GM12878 (cell line): ENCODE results near the gene DPY19L1. TPM values are rescaled to one million over a fixed set of nuclear protein-coding genes. Genes with fewer than 3 reads are reported as not detected.

Source experiments
- BHLHE40 ChIP-seq, 2 experiments: fragments of 450-650 bp in 1 of 2; IDR thresholded peaks; 2 replicates each; pipeline ENCODE4 v1.6.1; 2011 to 2017; ENCODE audit warnings: low read depth in 2 of 2, borderline replicate concordance in 1 of 2, improper control_type of control experiment in 1 of 2, low read length in 1 of 2, mild to moderate bottlenecking in 1 of 2
- BMI1 ChIP-seq: fragments of 450-650 bp; IDR thresholded peaks from 2 replicates; pipeline ENCODE4 v1.6.1; 2016; ENCODE audit warnings: mild to moderate bottlenecking, moderate library complexity, borderline replicate concordance
- CHD1 ChIP-seq: IDR thresholded peaks from 2 replicates; pipeline ENCODE4 v1.6.1; 2012; ENCODE audit warnings: low read depth, low read length, improper control_type of control experiment
- ETV6 ChIP-seq, 2 experiments: fragments of 450-650 bp in 1 of 2; IDR thresholded peaks in 1 of 2; conservative IDR thresholded peaks in 1 of 2; 2 replicates each; pipeline ENCODE4 v1.6.1; 2014; ENCODE audit warnings: antibody characterized with exemption in 1 of 2, borderline replicate concordance in 1 of 2, low read depth in 1 of 2, mild to moderate bottlenecking in 1 of 2, moderate library complexity in 1 of 2
- GABPA ChIP-seq: IDR thresholded peaks from 2 replicates; pipeline ENCODE4 v1.6.1; 2014; ENCODE audit warnings: antibody characterized with exemption, low read depth, mild to moderate bottlenecking, inconsistent platforms
- HCFC1 ChIP-seq: fragments of 150-350 bp; IDR thresholded peaks from 2 replicates; pipeline ENCODE4 v1.6.1; 2014; ENCODE audit warnings: low read length
- LARP7 ChIP-seq: fragments of 450-650 bp; IDR thresholded peaks from 2 replicates; pipeline ENCODE4 v1.6.1; 2017; ENCODE audit warnings: mild to moderate bottlenecking
- PAX5 ChIP-seq: IDR thresholded peaks from 2 replicates; pipeline ENCODE4 v1.6.1; 2011; ENCODE audit warnings: low read depth, low read length, borderline replicate concordance
- POLR2A ChIP-seq: IDR thresholded peaks from 2 replicates; pipeline ENCODE4 v1.6.1; 2011; ENCODE audit warnings: low read depth, mild to moderate bottlenecking, low read length
- RUNX3 ChIP-seq: IDR thresholded peaks from 2 replicates; pipeline ENCODE4 v1.6.1; 2012; ENCODE audit warnings: low read length, inconsistent platforms
- SUPT20H ChIP-seq: IDR thresholded peaks from 2 replicates; pipeline ENCODE4 v1.6.1; 2011; ENCODE audit warnings: low read depth, mild to moderate bottlenecking, low read length, moderate library complexity, borderline replicate concordance; ENCODE audit not compliant: control insufficient read depth
- TBL1XR1 ChIP-seq: IDR thresholded peaks from 2 replicates; pipeline ENCODE4 v1.6.1; 2012; ENCODE audit warnings: low read depth, low read length, improper control_type of control experiment
- TCF3 ChIP-seq: IDR thresholded peaks from 2 replicates; pipeline ENCODE4 v1.6.1; 2012; ENCODE audit warnings: low read depth, mild to moderate bottlenecking, low read length, borderline replicate concordance; ENCODE audit not compliant: insufficient read depth
- YBX1 ChIP-seq: fragments of 450-650 bp; IDR thresholded peaks from 2 replicates; pipeline ENCODE4 v1.6.1; 2016; ENCODE audit warnings: antibody characterized with exemption
- ZNF24 ChIP-seq: fragments of 450-650 bp; IDR thresholded peaks from 2 replicates; pipeline ENCODE4 v1.6.1; 2017; ENCODE audit warnings: antibody characterized with exemption, mild to moderate bottlenecking
- ZSCAN29 ChIP-seq: fragments of 450-650 bp; IDR thresholded peaks from 2 replicates; pipeline ENCODE4 v1.6.1; 2017; ENCODE audit warnings: mild to moderate bottlenecking, moderate library complexity
- polyA plus RNA-seq, 11 experiments: library from polyadenylated mRNA; depleted of rRNA in 4 of 11; unstranded in 6 of 11; stranded (reverse) in 5 of 11; fragments of >200 nt; fragmentation: Nextera tagmentation in 4 of 11; fragmentation: Illumina TruSeq in 1 of 11; extraction: Ambion mirVana in 4 of 11; extraction: Trizol in 1 of 11; gene quantifications; 1 replicate in 1 of 11; 2 replicates in 10 of 11; pipeline versions ENCODE4 v1.2.1 to v1.2.3, GENCODE V29; 2011 to 2016; ENCODE audit warnings: inconsistent platforms in 2 of 11, missing spikeins in 2 of 11, low read depth in 1 of 11
- total RNA-seq, 4 experiments: library from RNA; depleted of rRNA in 3 of 4; stranded (reverse); fragments of >200 nt in 3 of 4; fragmentation: Illumina TruSeq in 1 of 4; extraction: Trizol in 1 of 4; gene quantifications; 2 replicates each; pipeline versions ENCODE4 v1.2.1 to v1.2.3, GENCODE V29; 2013 to 2021
- TF ChIP-seq, protein P1 (sequence below): fragments of 450-650 bp; IDR thresholded peaks from 2 replicates; pipeline ENCODE4 v1.6.1; 2016; ENCODE audit warnings: mild to moderate bottlenecking, moderate library complexity, borderline replicate concordance
- TF ChIP-seq, protein P2 (sequence below): fragments of 450-650 bp; IDR thresholded peaks from 2 replicates; pipeline ENCODE4 v1.6.1; 2018; ENCODE audit warnings: mild to moderate bottlenecking, low read depth, moderate library complexity; ENCODE audit not compliant: partially characterized antibody
- TF ChIP-seq, protein P3 (sequence below): fragments of 450-650 bp; IDR thresholded peaks from 2 replicates; pipeline ENCODE4 v1.6.1; 2017; ENCODE audit warnings: mild to moderate bottlenecking
- TF ChIP-seq, protein P4 (sequence below): fragments of 450-650 bp; IDR thresholded peaks from 2 replicates; pipeline ENCODE4 v1.6.1; 2016; ENCODE audit warnings: mild to moderate bottlenecking

Gene DPY19L1
- total and polyA plus RNA-seq, 10 of the 15 experiments (the other 5 are each of a cell fraction or from before 2014, with no cell fraction given), result 0.47 to 35.4 (median 3.8) TPM

DNA sequence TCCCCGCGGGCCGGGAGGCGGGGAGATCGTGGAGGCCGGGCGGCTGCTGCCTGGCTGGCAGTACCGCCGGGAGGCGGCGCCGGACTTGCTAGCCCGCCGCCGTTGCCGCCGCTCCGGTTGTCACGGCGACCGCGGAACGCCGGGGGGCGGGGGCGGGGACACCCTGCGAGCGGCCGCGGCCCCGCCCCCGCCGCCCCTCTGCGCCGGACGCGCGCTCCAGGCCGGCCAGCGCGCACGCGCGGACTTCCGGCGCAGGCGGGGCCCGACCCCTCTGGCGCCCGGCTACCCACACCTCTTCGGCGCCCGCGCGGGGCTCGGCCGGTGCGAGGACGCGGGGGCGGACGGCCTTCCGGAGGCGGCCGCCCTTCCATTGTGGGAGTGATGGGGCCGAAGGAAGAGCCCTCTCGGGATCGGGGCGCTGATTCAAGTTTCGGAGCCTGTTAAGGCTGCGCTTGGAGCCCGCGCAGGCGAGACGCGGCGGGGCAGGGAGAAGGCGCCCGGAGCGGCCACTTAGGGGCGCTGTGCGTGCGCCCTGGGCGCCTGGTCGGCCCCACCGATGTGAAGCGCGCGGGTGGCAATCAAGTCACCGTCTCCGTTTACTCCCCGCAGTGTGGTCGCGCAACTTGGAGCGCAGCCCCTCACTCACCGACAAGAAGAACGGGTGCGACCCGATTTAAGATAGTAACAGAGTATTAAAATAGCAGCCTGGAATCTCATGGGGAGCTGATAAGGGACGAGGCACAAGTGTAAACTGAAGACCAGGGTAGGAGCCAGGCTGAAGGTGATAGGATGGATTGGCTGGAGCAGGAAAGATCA lies 449 bp upstream of the DPY19L1 start (continued):
- TF ChIP-seq, protein P1, sequence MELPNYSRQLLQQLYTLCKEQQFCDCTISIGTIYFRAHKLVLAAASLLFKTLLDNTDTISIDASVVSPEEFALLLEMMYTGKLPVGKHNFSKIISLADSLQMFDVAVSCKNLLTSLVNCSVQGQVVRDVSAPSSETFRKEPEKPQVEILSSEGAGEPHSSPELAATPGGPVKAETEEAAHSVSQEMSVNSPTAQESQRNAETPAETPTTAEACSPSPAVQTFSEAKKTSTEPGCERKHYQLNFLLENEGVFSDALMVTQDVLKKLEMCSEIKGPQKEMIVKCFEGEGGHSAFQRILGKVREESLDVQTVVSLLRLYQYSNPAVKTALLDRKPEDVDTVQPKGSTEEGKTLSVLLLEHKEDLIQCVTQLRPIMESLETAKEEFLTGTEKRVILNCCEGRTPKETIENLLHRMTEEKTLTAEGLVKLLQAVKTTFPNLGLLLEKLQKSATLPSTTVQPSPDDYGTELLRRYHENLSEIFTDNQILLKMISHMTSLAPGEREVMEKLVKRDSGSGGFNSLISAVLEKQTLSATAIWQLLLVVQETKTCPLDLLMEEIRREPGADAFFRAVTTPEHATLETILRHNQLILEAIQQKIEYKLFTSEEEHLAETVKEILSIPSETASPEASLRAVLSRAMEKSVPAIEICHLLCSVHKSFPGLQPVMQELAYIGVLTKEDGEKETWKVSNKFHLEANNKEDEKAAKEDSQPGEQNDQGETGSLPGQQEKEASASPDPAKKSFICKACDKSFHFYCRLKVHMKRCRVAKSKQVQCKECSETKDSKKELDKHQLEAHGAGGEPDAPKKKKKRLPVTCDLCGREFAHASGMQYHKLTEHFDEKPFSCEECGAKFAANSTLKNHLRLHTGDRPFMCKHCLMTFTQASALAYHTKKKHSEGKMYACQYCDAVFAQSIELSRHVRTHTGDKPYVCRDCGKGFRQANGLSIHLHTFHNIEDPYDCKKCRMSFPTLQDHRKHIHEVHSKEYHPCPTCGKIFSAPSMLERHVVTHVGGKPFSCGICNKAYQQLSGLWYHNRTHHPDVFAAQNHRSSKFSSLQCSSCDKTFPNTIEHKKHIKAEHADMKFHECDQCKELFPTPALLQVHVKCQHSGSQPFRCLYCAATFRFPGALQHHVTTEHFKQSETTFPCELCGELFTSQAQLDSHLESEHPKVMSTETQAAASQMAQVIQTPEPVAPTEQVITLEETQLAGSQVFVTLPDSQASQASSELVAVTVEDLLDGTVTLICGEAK, result no peak
- TF ChIP-seq LARP7 (peak; percentile 95), POLR2A (peak; percentile 56; the same call in 1 of the 2 replicates), ZNF24 (no peak), GABPA (no peak), BHLHE40 (IDR thresholded peaks at IDR 0.05; ENCODE audit: borderline replicate concordance in 1 of 2, low read depth in 2 of 2, low read length in 1 of 2) (peak in 1 of 2 experiments; percentile 57; a peak in 2 of 4 replicates), ZSCAN29 (no peak; the same call in 1 of the 2 replicates), BMI1 (no peak), TCF3 (no peak), TBL1XR1 (no peak), HCFC1 (0 out of 2 replicates have a peak, but pooled peaks have one; percentile 24), YBX1 (no peak), ETV6 (conservative IDR thresholded peaks at IDR 0.05 in 1 of 2, IDR thresholded peaks at IDR 0.05 in 1 of 2; ENCODE audit: borderline replicate concordance in 1 of 2, low read depth in 1 of 2) (no peak), SUPT20H (no peak), PAX5 (no peak), RUNX3 (no peak), CHD1 (no peak)
- TF ChIP-seq, protein P2, sequence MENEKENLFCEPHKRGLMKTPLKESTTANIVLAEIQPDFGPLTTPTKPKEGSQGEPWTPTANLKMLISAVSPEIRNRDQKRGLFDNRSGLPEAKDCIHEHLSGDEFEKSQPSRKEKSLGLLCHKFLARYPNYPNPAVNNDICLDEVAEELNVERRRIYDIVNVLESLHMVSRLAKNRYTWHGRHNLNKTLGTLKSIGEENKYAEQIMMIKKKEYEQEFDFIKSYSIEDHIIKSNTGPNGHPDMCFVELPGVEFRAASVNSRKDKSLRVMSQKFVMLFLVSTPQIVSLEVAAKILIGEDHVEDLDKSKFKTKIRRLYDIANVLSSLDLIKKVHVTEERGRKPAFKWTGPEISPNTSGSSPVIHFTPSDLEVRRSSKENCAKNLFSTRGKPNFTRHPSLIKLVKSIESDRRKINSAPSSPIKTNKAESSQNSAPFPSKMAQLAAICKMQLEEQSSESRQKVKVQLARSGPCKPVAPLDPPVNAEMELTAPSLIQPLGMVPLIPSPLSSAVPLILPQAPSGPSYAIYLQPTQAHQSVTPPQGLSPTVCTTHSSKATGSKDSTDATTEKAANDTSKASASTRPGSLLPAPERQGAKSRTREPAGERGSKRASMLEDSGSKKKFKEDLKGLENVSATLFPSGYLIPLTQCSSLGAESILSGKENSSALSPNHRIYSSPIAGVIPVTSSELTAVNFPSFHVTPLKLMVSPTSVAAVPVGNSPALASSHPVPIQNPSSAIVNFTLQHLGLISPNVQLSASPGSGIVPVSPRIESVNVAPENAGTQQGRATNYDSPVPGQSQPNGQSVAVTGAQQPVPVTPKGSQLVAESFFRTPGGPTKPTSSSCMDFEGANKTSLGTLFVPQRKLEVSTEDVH, result no peak
- TF ChIP-seq, protein P3, sequence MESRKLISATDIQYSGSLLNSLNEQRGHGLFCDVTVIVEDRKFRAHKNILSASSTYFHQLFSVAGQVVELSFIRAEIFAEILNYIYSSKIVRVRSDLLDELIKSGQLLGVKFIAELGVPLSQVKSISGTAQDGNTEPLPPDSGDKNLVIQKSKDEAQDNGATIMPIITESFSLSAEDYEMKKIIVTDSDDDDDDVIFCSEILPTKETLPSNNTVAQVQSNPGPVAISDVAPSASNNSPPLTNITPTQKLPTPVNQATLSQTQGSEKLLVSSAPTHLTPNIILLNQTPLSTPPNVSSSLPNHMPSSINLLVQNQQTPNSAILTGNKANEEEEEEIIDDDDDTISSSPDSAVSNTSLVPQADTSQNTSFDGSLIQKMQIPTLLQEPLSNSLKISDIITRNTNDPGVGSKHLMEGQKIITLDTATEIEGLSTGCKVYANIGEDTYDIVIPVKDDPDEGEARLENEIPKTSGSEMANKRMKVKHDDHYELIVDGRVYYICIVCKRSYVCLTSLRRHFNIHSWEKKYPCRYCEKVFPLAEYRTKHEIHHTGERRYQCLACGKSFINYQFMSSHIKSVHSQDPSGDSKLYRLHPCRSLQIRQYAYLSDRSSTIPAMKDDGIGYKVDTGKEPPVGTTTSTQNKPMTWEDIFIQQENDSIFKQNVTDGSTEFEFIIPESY, result no peak
- TF ChIP-seq, protein P4, sequence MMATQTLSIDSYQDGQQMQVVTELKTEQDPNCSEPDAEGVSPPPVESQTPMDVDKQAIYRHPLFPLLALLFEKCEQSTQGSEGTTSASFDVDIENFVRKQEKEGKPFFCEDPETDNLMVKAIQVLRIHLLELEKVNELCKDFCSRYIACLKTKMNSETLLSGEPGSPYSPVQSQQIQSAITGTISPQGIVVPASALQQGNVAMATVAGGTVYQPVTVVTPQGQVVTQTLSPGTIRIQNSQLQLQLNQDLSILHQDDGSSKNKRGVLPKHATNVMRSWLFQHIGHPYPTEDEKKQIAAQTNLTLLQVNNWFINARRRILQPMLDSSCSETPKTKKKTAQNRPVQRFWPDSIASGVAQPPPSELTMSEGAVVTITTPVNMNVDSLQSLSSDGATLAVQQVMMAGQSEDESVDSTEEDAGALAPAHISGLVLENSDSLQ, result no peak
